ENCODE measurements around the gene RAB10.
"Not testable (repeated sequence)": the region's sequence is repeated elsewhere in the genome, so short reads cannot be mapped to it uniquely, and the experiment has no call there.

RAB10 gene

GRCh38 chr2:26033818-26034636, at the start of gene RAB10:
Gene RAB10, plus strand, starts transcription at chr2:26034084. Its CDS starts 525 bp downstream, at chr2:26034609.
- DNase-seq, result peak; percentile 99

GRCh38 chr2:25988134-25988533, 45.8 kb upstream of the RAB10 start:
- DNase-seq, result no peak

GRCh38 chr2:25989154-25989553, 44.7 kb upstream of the RAB10 start:
- no peak for DNase-seq

- DNase-seq, result no peak
Measured at GRCh38 chr2:25991965-25992364, 41.9 kb upstream of the RAB10 start.

- no peak for DNase-seq
Measured at GRCh38 chr2:25992556-25992955, 41.3 kb upstream of the RAB10 start.

- DNase-seq, result no peak
Measured at GRCh38 chr2:25993049-25993448, 40.8 kb upstream of the RAB10 start.

- DNase-seq, result no peak
Measured at GRCh38 chr2:25994509-25994908, 39.4 kb upstream of the RAB10 start.

- no peak for DNase-seq
Measured at GRCh38 chr2:25996844-25997243, 37.0 kb upstream of the RAB10 start.

- DNase-seq, result not testable (repeated sequence)
Measured at GRCh38 chr2:25998816-25999383, 35.0 kb upstream of the RAB10 start.

GRCh38 chr2:25999406-25999805, 34.5 kb upstream of the RAB10 start:
- not testable (repeated sequence) for DNase-seq

GRCh38 chr2:26000561-26001082, 33.3 kb upstream of the RAB10 start:
- no peak for DNase-seq

- no peak for DNase-seq
Measured at GRCh38 chr2:26001743-26002351, 32.0 kb upstream of the RAB10 start.

- DNase-seq, result no peak
Measured at GRCh38 chr2:26002632-26003310, 31.1 kb upstream of the RAB10 start.

- no peak for DNase-seq
Measured at GRCh38 chr2:26008095-26008494, 25.8 kb upstream of the RAB10 start.

- peak; percentile 32 for DNase-seq
Measured at GRCh38 chr2:26008851-26009566, 24.9 kb upstream of the RAB10 start.

GRCh38 chr2:26009567-26009963, 24.3 kb upstream of the RAB10 start:
- DNase-seq, result no peak

GRCh38 chr2:26010943-26011342, 22.9 kb upstream of the RAB10 start:
- no peak for DNase-seq

- no peak for DNase-seq
Measured at GRCh38 chr2:26011609-26011989, 22.3 kb upstream of the RAB10 start.

GRCh38 chr2:26011990-26012856, 21.7 kb upstream of the RAB10 start:
- DNase-seq, result no peak

- no peak for DNase-seq
Measured at GRCh38 chr2:26013668-26014067, 20.2 kb upstream of the RAB10 start.

GRCh38 chr2:26016012-26016705, 17.7 kb upstream of the RAB10 start:
- no peak for DNase-seq

Data from CD4-positive, alpha-beta T cell treated with Interleukin-10 for 1 hour (primary cell).